HG02938 (cell line): ENCODE results near the gene EEFSEC.

Source experiments
- ATAC-seq: cut with Tn5 transposase; IDR thresholded peaks from one replicate; pipeline ENCODE4 v1.9.1; 2021; ENCODE audit warnings: mild to moderate bottlenecking, moderate library complexity; ENCODE audit not compliant: unreplicated experiment

The EEFSEC gene

GRCh38 chr3:128420720-128421438, 267.6 kb downstream of the EEFSEC start:
- no peak for ATAC-seq

GRCh38 chr3:128421439-128421836, 268.2 kb downstream of the EEFSEC start:
- ATAC-seq, result no peak

GRCh38 chr3:128421966-128422365, 268.7 kb downstream of the EEFSEC start:
- ATAC-seq, result no peak

- no peak for ATAC-seq
These were observed 269.7 kb downstream of the EEFSEC start for GRCh38 chr3:128422762-128423524.

- no peak for ATAC-seq
These were observed 270.4 kb downstream of the EEFSEC start for GRCh38 chr3:128423525-128424147.

- no peak for ATAC-seq
These were observed 271.3 kb downstream of the EEFSEC start for GRCh38 chr3:128424508-128425069.

GRCh38 chr3:128425142-128425845, 272.0 kb downstream of the EEFSEC start:
- no peak for ATAC-seq

GRCh38 chr3:128425846-128426127, 272.5 kb downstream of the EEFSEC start:
- ATAC-seq, result no peak

- no peak for ATAC-seq
These were observed 273.0 kb downstream of the EEFSEC start for GRCh38 chr3:128426128-128426921.

- ATAC-seq, result no peak
These were observed 274.0 kb downstream of the EEFSEC start for GRCh38 chr3:128427175-128427857.

GRCh38 chr3:128427872-128428822, 274.9 kb downstream of the EEFSEC start:
- no peak for ATAC-seq

- no peak for ATAC-seq
These were observed 276.0 kb downstream of the EEFSEC start for GRCh38 chr3:128429275-128429674.

GRCh38 chr3:128429751-128430150, 276.5 kb downstream of the EEFSEC start:
- ATAC-seq, result no peak

GRCh38 chr3:128430301-128430700, 277.0 kb downstream of the EEFSEC start:
- no peak for ATAC-seq

- no peak for ATAC-seq
These were observed 277.4 kb downstream of the EEFSEC start for GRCh38 chr3:128430731-128431130.

GRCh38 chr3:128431803-128432300, 278.6 kb downstream of the EEFSEC start:
- no peak for ATAC-seq

- no peak for ATAC-seq
These were observed 279.2 kb downstream of the EEFSEC start for GRCh38 chr3:128432301-128432970.
